Fibroblast of pulmonary artery (primary cell): ENCODE data around the gene PPP1CA.

Source experiments
- DNase-seq: peaks from one replicate; pipeline ENCODE4 v3.0.0-alpha.2; 2010; ENCODE audit warnings: low read depth
- H3K4me3 ChIP-seq: replicated peaks from 2 replicates; pipeline ENCODE4 v1.5.1; 2011; ENCODE audit warnings: low read depth, mild to moderate bottlenecking, control low read depth, low read length, moderate library complexity
- CTCF ChIP-seq: IDR thresholded peaks from 2 replicates; pipeline ENCODE4 v1.5.1; 2011; ENCODE audit warnings: mild to moderate bottlenecking, control low read depth, low read length, inconsistent platforms; ENCODE audit errors: missing control alignments

The PPP1CA gene

GRCh38 chr11:67349457-67349856, 52.2 kb downstream of the PPP1CA start:
- no peak overlapping the region for H3K4me3 ChIP-seq
- DNase-seq = no peak
- TF ChIP-seq CTCF = no peak

GRCh38 chr11:67349036-67349435, 52.6 kb downstream of the PPP1CA start:
- no peak for TF ChIP-seq CTCF
- DNase-seq = no peak
- H3K4me3 ChIP-seq = no peak overlapping the region
